ENCODE measurements around the gene FUBP3.
"Not testable (repeated sequence)": the region's sequence is repeated elsewhere in the genome, so short reads cannot be mapped to it uniquely, and the experiment has no call there.

The FUBP3 gene

GRCh38 chr9:130682421-130683121 lies 103.2 kb downstream of the FUBP3 start:
- DNase-seq (ENCODE audit: low read depth in 2 of 2): peak; percentile 18 to 33

DNA sequence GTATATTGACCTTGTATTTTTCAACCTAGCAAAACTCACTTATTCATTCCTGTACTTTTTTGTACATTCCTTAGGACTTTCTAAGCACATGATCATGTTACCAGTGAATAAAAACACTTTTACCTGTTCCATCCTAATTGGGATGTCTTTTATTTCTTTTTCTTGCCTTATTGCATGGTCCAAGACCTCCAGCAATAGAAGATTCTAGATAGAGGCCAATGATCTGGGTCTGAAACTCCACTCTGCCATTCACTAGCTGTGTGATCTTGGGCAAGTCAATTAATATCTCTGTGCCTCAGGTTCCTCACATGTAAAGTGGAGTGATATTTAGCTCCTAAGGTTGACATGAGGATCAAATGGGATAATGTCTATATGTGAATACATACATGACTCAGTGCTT lies 105.7 kb downstream of the FUBP3 start:
- DNase-seq (ENCODE audit: low read depth in 2 of 2): no peak

GRCh38 chr9:130685945-130686344 lies 106.6 kb downstream of the FUBP3 start:
- not testable (repeated sequence) for DNase-seq (ENCODE audit: low read depth in 2 of 2)

DNA sequence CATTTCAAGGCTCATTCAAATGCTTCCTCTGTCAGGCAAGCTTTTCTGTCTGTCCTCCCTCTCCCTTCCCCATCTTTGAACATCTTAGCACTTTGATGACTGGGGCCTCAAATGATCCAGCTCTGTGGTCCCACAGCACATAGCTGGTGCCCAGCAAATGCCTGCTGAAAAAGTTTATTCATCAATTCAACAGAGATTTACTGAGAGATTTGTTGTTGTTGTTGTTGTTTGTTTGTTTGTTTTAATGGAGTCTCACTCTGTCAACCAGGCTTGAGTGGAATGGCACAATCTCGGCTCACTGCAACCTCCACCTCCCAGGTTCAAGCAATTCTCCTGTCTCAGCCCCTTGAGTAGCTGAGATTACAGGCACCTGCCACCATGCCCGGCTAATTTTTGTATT lies 108.2 kb downstream of the FUBP3 start:
- DNase-seq (ENCODE audit: low read depth in 2 of 2): no peak

Measured in stimulated activated CD8-positive, alpha-beta memory T cell treated with anti-CD3 and anti-CD28 coated beads, Interleukin-15, amount 100 ng/mL, for 4 hours (primary cell).